SK-N-MC (cell line): ENCODE results near the gene BBC3.
A peak's percentile ranks its signal among the peaks of the same experiment; 100 is the strongest.
"Not testable (repeated sequence)": the region's sequence is repeated elsewhere in the genome, so short reads cannot be mapped to it uniquely, and the experiment has no call there.

Experiments used
- DNase-seq: peaks from one replicate; pipeline ENCODE4 v3.0.0-alpha.2; 2011; ENCODE audit warnings: low read depth, low spot score
- H3K27ac ChIP-seq: fragments of 200-600 bp; sonication (generic); 2 replicates; pipeline ENCODE4 v1.5.1; 2016; ENCODE audit warnings: mixed run types
- H3K36me3 ChIP-seq: fragments of 200-600 bp; sonication (generic); 2 replicates; pipeline ENCODE4 v1.6.1; 2017; ENCODE audit warnings: antibody characterized with exemption, low read length, mixed read lengths; ENCODE audit not compliant: insufficient read depth
- H3K4me3 ChIP-seq: fragments of 200-600 bp; sonication (generic); 2 replicates; pipeline ENCODE4 v1.5.1; 2016
- H3K9ac ChIP-seq: fragments of 200-600 bp; sonication (generic); 2 replicates; pipeline ENCODE4 v1.8.0; 2017; ENCODE audit warnings: mixed run types, mixed read lengths; ENCODE audit not compliant: insufficient read length
- H3K9me3 ChIP-seq: fragments of 200-600 bp; sonication (generic); 2 replicates; pipeline ENCODE4 v1.6.1; 2017; ENCODE audit warnings: low read depth, mild to moderate bottlenecking, antibody characterized with exemption, low read length, moderate library complexity, mixed read lengths
- EZH2 ChIP-seq: fragments of 200-600 bp; sonication (generic); IDR thresholded peaks from one replicate; pipeline ENCODE4 v1.6.1; 2017; ENCODE audit warnings: antibody characterized with exemption
- FOXP2 ChIP-seq: optimal IDR thresholded peaks from 2 replicates; pipeline ENCODE3; 2011; ENCODE audit warnings: mild to moderate bottlenecking, moderate library complexity; ENCODE audit not compliant: insufficient read depth; ENCODE audit errors: extremely low read length, control extremely low read depth
- POLR2AphosphoS5 ChIP-seq: IDR thresholded peaks from 2 replicates; pipeline ENCODE4 v1.6.1; 2012; ENCODE audit warnings: mild to moderate bottlenecking, low read depth, low read length, borderline replicate concordance

The BBC3 gene

GRCh38 chr19:47230921-47231214 lies at the start of gene BBC3:
Gene BBC3, minus strand, starts transcription at chr19:47231199. Its CDS starts 2,768 bp downstream, at chr19:47228431.
- Histone ChIP-seq H3K9ac (peak within 1 kb of the TSS; percentile 75), H3K9me3 (no peaks in the 10 kb centered on the region), H3K27ac (no peak within 1 kb of the TSS), H3K4me3 (peak within 1 kb of the TSS; percentile 91), H3K36me3 (no peaks in the 10 kb centered on the region)
- TF ChIP-seq EZH2 (no peak), POLR2AphosphoS5 (no peak), FOXP2 (no peak)
- no peak for DNase-seq

GRCh38 chr19:47280183-47280797 lies 49.3 kb upstream of the BBC3 start:
- DNase-seq, result no peak
- H3K9ac ChIP-seq, result no peak overlapping the region

GRCh38 chr19:47276513-47276912 lies 45.5 kb upstream of the BBC3 start:
- H3K27ac ChIP-seq, H3K4me3 ChIP-seq, H3K9me3 ChIP-seq, H3K36me3 ChIP-seq, DNase-seq, H3K9ac ChIP-seq: not testable (repeated sequence)

More at GRCh38 chr19:47280183-47280797, 49.3 kb upstream of the BBC3 start:
- Histone ChIP-seq H3K27ac (no peak overlapping the region), H3K36me3 (no peaks in the 10 kb centered on the region), H3K9me3 (no peaks in the 10 kb centered on the region), H3K4me3 (no peak overlapping the region)
- TF ChIP-seq EZH2, result no peak
- no peak for TF ChIP-seq POLR2AphosphoS5
- TF ChIP-seq FOXP2, result no peak

GRCh38 chr19:47275791-47276461 lies 44.9 kb upstream of the BBC3 start:
- no peak overlapping the region; the same call in 1 of the 2 replicates for H3K4me3 ChIP-seq
- no peak for DNase-seq
- no peaks in the 10 kb centered on the region; the same call in 1 of the 2 replicates for H3K36me3 ChIP-seq
- no peaks in the 10 kb centered on the region for H3K9me3 ChIP-seq
- TF ChIP-seq FOXP2 (no peak), EZH2 (no peak), POLR2AphosphoS5 (no peak)
- H3K9ac ChIP-seq, result no peak overlapping the region
- H3K27ac ChIP-seq, result no peak overlapping the region

GRCh38 chr19:47274891-47275761 lies 44.1 kb upstream of the BBC3 start:
- H3K36me3 ChIP-seq, result no peaks in the 10 kb centered on the region; the same call in 1 of the 2 replicates
- DNase-seq, result no peak
- H3K9me3 ChIP-seq, result no peaks in the 10 kb centered on the region
- TF ChIP-seq EZH2 (no peak), POLR2AphosphoS5 (no peak), FOXP2 (no peak)
- H3K27ac ChIP-seq, result no peak overlapping the region
- H3K9ac ChIP-seq, result peak overlapping the region; percentile 45
- peak overlapping the region; percentile 76 for H3K4me3 ChIP-seq

GRCh38 chr19:47274071-47274890 lies 43.3 kb upstream of the BBC3 start, which contains the start of gene INAFM1:
Gene INAFM1, plus strand, starts transcription at chr19:47274885. Its CDS starts 35 bp downstream, at chr19:47274920.
- Histone ChIP-seq H3K27ac (peak within 1 kb of the TSS; percentile 98), H3K36me3 (no peaks in the 10 kb centered on the region; the same call in 1 of the 2 replicates), H3K9me3 (no peaks in the 10 kb centered on the region), H3K4me3 (peak within 1 kb of the TSS; percentile 86), H3K9ac (peak within 1 kb of the TSS; percentile 91)
- DNase-seq, result peak; percentile 57
- TF ChIP-seq FOXP2 (no peak), POLR2AphosphoS5 (peak; percentile 63; the same call in 1 of the 2 replicates)

GRCh38 chr19:47273313-47274070 lies 42.5 kb upstream of the BBC3 start:
- Histone ChIP-seq H3K27ac (peak overlapping the region; percentile 93), H3K4me3 (peak overlapping the region; percentile 86), H3K9me3 (no peaks in the 10 kb centered on the region), H3K36me3 (no peaks in the 10 kb centered on the region; the same call in 1 of the 2 replicates), H3K9ac (peak overlapping the region; percentile 84)
- DNase-seq, result peak; percentile 26
- TF ChIP-seq POLR2AphosphoS5, result peak; percentile 54; the same call in 1 of the 2 replicates
- TF ChIP-seq FOXP2, result no peak
